Fibroblast of peridontal ligament (primary cell): Measurements from ENCODE around the gene KRTAP20-4.

Experiments used
- DNase-seq: peaks from one replicate; pipeline ENCODE4 v3.0.0-alpha.2; 2010; ENCODE audit errors: extremely low read depth

KRTAP20-4 gene

DNA sequence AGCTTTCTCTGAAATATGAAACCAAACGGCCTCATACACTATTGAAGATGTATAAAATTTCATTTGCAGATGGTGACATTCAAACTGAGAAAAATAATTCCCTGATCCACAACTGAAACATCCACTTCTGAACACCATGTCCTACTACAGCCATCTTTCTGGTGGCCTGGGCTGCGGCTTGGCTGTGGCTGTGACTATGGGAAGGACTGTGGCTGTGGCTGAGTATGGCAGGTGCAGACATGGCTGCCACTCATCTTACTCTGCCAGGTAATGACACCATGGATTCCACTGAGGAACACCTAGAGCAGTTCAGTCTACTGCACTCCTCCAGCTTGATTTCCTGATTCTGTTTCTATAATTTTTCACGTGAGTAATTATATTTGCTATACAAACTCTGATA, at the start of gene KRTAP20-4:
Gene KRTAP20-4 (plus strand): TSS at position 106 of the 400 bp plus-strand sequence.
- no peak for DNase-seq

GRCh38 chr21:30577766-30578165, 42.7 kb upstream of the KRTAP20-4 start:
- DNase-seq, result no peak

GRCh38 chr21:30579346-30579745, 41.1 kb upstream of the KRTAP20-4 start:
- DNase-seq, result no peak

- no peak for DNase-seq
Observed at GRCh38 chr21:30580132-30580531, 40.3 kb upstream of the KRTAP20-4 start.

DNA sequence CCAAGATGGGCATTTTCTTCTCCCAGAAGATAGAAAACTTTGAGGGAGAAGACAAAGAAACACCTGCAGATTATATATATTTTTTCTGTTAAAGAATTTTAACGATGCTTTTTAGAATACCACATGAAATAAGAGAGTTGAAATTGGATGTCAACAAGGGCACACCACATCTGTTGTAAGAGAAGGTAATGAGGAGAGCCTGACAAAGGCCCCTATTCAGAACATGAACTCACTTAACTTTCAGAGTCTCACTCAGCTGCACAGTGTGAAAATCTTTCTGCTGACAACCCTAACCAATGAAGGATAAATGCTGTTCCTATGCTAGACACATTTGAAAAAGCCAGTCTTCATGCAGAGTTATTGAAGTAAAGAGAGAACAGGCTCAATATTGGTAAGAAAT, 37.6 kb upstream of the KRTAP20-4 start:
- no peak for DNase-seq

DNA sequence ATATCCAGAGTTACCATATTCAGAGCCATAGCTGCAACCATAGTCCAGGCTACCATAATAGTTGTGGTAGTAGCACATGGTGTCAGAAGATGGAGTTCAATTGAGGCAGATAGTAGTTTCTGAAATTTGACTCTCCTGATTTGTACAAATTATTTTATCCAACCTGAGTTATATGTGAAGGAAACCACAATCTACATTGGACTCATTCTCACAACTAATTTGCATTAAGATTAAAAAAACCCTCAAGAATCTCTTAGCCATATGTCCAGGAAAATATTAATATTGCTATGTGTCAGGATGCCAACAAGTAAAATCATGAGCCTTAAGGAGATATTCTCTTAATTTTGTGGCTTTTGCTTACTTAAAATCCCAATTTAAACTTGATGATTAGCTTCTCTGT, 30.1 kb upstream of the KRTAP20-4 start, which contains the start of gene KRTAP22-2:
Gene KRTAP22-2 (minus strand): TSS at position 101 of the 400 bp plus-strand sequence.
- no peak for DNase-seq

DNA sequence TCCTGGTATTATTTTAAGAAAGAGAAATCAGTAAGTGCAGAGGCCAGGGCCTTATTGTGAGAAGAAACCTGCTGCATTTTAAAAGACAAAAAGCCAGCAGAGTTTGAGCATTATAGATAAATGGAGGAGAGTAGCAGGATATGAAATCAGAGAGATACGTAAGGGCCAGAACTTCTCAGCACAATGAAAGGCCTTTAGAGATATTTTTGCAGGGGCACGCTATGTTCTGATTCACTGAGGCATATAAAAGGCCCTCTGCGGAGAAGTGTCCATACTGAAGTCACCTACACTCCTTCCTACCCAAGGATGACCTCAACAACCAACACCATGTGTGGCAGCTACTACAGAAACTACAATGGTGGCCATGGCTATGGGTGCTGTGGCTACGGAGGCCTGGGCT, 28.3 kb upstream of the KRTAP20-4 start, which contains the start of gene KRTAP6-3:
Gene KRTAP6-3 (plus strand): TSS at position 301 of the 400 bp plus-strand sequence. CDS start 6 bp downstream, at position 307.
- DNase-seq, result no peak

DNA sequence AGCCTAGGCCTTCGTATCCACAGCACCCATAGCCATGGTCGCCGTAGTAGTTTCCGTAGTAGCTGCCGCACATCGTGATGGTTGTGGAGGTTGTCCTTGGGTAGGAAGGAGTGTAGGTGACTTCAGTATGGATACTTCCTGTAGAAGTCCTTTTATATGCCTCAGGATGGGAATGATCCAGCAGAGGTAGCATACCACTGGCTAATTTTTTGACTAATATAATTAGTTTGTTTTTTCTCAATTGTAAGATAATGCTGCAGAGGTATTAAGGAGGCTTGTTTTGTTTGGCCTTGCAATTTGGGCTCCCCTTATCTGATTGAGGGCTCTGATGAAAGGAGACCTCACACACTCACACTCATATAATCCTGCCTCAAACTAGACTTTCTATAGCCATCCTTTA, 21.6 kb upstream of the KRTAP20-4 start, which contains the start of gene KRTAP6-2:
Gene KRTAP6-2 (minus strand): TSS at position 101 of the 400 bp plus-strand sequence. CDS start 28 bp downstream, at position 73.
- DNase-seq, result no peak

DNA sequence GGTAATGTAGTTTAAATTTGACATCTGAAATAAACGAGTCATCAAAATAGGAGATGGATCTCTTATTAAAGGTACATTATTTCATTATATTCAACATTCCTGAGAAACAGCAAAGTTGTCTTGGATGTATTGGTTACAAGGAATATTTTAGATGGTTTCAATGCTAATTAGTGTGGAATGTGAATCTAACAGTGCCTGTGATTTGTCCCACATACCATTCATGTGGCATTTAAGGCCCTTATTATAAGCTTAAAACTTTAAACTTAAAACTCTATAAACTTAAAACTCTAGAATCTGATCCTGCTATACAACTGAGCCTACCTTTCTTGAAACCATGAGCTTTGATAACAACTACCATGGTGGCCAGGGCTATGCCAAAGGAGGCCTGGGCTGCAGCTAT, 19.6 kb upstream of the KRTAP20-4 start, which contains the start of gene KRTAP22-1:
Gene KRTAP22-1 (plus strand): TSS at position 301 of the 400 bp plus-strand sequence.
- DNase-seq, result no peak

GRCh38 chr21:30605968-30606367, 14.5 kb upstream of the KRTAP20-4 start:
- DNase-seq, result no peak

DNA sequence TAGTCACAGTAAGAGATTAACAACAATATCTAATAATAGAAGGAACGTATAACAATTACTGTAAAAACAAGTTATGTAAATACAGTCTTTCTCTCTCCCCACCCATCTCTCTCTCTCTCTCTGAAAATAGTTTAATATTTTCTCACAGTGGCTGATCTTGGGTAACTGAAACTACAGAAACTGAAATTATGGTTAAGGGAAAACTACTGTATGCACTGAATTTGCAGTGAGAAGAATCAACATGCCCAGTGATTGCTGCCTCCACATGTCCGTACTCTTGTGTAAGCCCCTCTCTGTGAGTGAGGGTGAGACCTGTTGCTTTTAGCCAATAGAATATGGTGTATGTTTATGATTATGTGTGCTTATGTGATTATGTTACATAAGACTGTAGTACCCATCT, 8.3 kb upstream of the KRTAP20-4 start:
- DNase-seq, result no peak

DNA sequence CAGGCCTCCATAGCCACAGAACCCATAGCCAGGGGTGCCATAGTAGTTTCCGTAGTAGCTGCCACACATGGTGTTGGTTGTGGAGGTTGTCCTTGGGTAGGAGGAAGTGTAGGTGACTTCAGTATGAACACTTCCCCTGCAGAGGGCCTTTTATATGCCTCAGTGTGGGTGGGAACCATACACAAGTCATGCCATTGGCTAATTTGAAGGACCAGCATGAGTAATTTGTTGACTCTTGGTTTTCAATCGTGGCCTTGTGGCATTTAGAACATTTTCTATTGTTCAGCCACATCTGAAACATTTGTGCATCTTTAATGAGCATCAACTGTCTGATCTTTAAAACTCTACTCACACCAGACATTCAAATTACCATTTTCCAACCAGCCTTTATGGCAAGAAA, 6.6 kb upstream of the KRTAP20-4 start, which contains the start of gene KRTAP6-1:
Gene KRTAP6-1 (minus strand): TSS at position 95 of the 400 bp plus-strand sequence. CDS start 26 bp downstream, at position 69.
- DNase-seq, result no peak

DNA sequence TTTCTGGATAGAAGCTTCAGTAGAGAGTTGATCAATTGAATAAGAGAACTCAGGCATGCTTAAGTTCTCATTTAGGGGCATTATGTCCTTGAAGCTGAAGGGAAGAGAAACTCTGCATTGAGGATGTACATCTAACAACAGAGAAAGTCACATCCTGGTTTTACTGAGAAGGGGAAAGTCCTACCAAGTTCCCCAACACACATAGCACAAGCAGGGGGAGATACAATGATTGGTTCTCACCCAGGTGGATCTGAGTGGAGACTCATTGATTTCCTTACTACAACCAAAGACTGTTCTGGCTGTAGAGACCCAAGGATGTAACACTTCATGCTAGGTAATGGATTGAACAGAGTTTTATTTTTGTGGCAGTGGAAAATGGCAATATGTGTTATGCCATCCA, 5.2 kb upstream of the KRTAP20-4 start:
- DNase-seq, result no peak

- no peak for DNase-seq
Observed at GRCh38 chr21:30616125-30616524, 4.3 kb upstream of the KRTAP20-4 start, which contains the start of gene KRTAP20-1. KRTAP20-1 (plus strand) TSS chr21:30616425; CDS start chr21:30616455, 30 bp downstream.

GRCh38 chr21:30620080-30620479, 347 bp upstream of the KRTAP20-4 start:
- no peak for DNase-seq

GRCh38 chr21:30623362-30623761, 2.9 kb downstream of the KRTAP20-4 start:
- no peak for DNase-seq

GRCh38 chr21:30625449-30626165, 5.2 kb downstream of the KRTAP20-4 start:
- no peak for DNase-seq

- no peak for DNase-seq
Observed at GRCh38 chr21:30628109-30628508, 7.7 kb downstream of the KRTAP20-4 start.

DNA sequence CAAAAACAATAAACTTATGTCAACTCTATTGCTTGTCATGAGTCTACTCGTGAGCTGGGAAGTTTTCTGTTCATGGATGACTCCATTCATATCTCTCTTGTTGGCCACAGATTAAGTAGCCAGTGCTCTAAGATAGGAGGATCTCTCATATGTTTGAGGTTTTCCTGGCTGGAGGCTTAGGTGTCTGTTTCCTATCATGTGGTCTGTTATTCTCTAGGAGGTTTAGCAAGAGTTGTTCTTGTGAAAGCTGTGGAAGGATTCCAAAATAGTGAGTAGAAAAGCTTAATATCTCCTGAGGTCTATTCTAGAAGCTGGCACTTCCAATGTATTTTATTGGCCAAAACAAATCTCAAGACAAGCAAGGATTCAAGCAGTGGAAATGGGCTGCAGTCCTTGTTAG, 8.8 kb downstream of the KRTAP20-4 start:
- DNase-seq, result no peak

- no peak for DNase-seq
Observed at GRCh38 chr21:30634906-30635305, 14.5 kb downstream of the KRTAP20-4 start, which contains the start of gene KRTAP20-2. KRTAP20-2 (plus strand) TSS chr21:30635206; CDS start chr21:30635264, 58 bp downstream.

DNA sequence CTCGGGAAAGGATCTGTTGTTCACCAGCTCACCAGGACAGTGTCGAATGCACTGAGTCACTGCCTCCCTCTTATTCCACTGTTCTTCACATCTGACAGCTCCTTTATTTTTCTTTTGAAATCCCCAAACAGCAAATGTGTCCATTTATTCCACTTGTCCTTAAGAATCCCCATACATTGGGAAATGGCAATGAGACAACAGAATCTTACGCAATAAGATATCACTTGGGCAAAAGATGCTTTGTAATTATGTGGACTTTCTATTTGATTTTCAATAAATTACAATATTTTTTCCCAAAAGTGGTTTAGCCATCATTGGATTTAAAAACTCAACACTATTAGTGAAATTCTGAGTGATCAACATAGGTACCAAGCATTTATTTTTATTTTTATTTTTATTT, 18.3 kb downstream of the KRTAP20-4 start:
- no peak for DNase-seq

GRCh38 chr21:30642564-30642963, 22.1 kb downstream of the KRTAP20-4 start, which contains the start of gene KRTAP20-3:
KRTAP20-3 (plus strand) TSS chr21:30642864.
- no peak for DNase-seq

DNA sequence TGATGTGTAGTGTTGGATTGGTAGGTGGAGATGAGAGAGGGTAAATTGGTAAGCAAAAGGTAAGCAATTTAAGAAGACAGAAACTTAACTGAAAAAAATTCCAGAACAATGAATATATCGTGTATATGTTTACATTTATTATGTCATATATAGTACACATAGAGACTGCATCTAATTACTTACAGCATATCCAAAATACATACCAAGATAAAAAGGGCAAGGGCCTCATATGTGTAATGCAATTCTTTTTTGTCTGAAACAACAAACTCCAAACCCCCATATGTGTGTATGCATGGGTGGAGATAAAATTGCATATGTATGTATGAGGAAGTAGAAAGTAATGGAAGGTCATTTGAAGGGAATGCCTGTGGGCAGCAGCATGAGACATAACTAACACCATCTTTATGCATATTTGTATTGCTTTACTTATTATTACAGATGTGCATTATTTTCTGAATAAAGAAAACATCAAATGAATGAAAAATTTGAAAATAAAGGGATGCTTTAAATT, 26.5 kb downstream of the KRTAP20-4 start:
- DNase-seq, result no peak
